ENCODE data around the gene GRID1.

- no peak for TF ChIP-seq CTCF (IDR thresholded peaks at IDR 0.05)
- no peak for TF ChIP-seq POLR2A (IDR thresholded peaks at IDR 0.05)
- no peak for TF ChIP-seq EP300 (IDR thresholded peaks at IDR 0.05; ENCODE audit: low read depth)
Observed at GRCh38 chr10:86053675-86054074, 312.9 kb downstream of the GRID1 start.
